ENCODE results near the gene GPANK1. TPM values are rescaled to one million over a fixed set of nuclear protein-coding genes. Genes with fewer than 3 reads are reported as not detected.

GPANK1 gene
- total and polyA plus RNA-seq, 2 of the 13 experiments (the other 11 are each of a cell fraction or from before 2014, with no cell fraction given), result 15.4 to 22.8 TPM

DNA sequence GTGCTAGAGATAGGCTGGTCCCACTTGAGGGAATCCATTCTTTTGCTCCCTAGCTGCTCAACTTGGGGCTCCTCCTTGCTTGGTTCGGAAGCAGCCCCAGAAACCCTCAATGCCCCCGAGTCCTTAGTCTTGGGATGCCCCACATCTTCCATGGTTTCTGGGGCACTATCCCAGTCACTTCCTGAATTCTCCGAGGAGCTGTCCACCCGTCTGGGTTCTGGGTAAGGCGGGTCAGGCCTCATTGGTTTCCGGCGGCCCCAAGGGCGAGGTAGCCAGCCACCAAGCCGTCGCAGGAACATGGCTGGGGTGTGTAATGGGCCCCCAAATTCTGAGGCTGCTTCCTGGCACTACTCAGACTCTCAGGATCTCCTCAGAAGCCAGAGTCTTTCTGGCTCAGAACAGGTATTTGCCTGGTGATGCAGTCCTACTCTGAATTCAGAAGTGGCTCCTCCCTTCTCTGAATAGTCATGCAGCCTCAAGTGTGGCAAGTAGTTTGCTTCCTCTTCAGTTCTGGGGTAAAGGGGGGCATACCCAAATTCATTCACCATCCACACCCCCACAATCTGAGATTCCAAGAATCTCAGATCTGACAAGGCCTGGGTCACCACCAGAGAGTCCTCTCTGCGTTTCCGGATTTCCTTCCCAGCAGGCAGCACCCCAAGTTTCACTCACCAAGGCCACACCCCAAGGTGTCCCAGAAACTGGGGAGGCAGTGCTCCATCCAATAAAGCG lies 5.0 kb downstream of the GPANK1 start (continued):
- no peak for TF ChIP-seq FUBP1 (CRISPR knock-in tag; IDR thresholded peaks at IDR 0.05; ENCODE audit: borderline replicate concordance)
- no peak for TF ChIP-seq BRCA1 (CRISPR knock-in tag; IDR thresholded peaks at IDR 0.05)
- TF ChIP-seq, protein P1, sequence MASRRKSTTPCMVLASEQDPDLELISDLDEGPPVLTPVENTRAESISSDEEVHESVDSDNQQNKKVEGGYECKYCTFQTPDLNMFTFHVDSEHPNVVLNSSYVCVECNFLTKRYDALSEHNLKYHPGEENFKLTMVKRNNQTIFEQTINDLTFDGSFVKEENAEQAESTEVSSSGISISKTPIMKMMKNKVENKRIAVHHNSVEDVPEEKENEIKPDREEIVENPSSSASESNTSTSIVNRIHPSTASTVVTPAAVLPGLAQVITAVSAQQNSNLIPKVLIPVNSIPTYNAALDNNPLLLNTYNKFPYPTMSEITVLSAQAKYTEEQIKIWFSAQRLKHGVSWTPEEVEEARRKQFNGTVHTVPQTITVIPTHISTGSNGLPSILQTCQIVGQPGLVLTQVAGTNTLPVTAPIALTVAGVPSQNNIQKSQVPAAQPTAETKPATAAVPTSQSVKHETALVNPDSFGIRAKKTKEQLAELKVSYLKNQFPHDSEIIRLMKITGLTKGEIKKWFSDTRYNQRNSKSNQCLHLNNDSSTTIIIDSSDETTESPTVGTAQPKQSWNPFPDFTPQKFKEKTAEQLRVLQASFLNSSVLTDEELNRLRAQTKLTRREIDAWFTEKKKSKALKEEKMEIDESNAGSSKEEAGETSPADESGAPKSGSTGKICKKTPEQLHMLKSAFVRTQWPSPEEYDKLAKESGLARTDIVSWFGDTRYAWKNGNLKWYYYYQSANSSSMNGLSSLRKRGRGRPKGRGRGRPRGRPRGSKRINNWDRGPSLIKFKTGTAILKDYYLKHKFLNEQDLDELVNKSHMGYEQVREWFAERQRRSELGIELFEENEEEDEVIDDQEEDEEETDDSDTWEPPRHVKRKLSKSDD (CRISPR knock-in tag; IDR thresholded peaks at IDR 0.05; ENCODE audit: low read depth), result no peak
- TF ChIP-seq GATA4 (IDR thresholded peaks at IDR 0.05; ENCODE audit: borderline replicate concordance, low read depth), result peak; percentile 52; the same call in 1 of the 2 replicates
- TF ChIP-seq PREB (CRISPR knock-in tag; IDR thresholded peaks at IDR 0.05), result no peak
- no peak for TF ChIP-seq ZNF569 (CRISPR knock-in tag; IDR thresholded peaks at IDR 0.05; ENCODE audit: borderline replicate concordance)
- no peak for TF ChIP-seq MAZ (IDR thresholded peaks at IDR 0.05; ENCODE audit: borderline replicate concordance, low read depth, low read length)
- no peak for TF ChIP-seq MAZ (CRISPR knock-in tag; IDR thresholded peaks at IDR 0.05; ENCODE audit: low read depth)
- no peak for TF ChIP-seq PLRG1 (conservative IDR thresholded peaks at IDR 0.05)
- no peak for TF ChIP-seq ZNF205 (CRISPR knock-in tag; IDR thresholded peaks at IDR 0.05)
- TF ChIP-seq HMGXB4 (CRISPR knock-in tag; IDR thresholded peaks at IDR 0.05; ENCODE audit: borderline replicate concordance in 1 of 2, low read depth in 1 of 2), result 0 out of 4 replicates have a peak, but pooled peaks of 1 of the 2 experiments have one; percentile 12
- TF ChIP-seq, protein P2, sequence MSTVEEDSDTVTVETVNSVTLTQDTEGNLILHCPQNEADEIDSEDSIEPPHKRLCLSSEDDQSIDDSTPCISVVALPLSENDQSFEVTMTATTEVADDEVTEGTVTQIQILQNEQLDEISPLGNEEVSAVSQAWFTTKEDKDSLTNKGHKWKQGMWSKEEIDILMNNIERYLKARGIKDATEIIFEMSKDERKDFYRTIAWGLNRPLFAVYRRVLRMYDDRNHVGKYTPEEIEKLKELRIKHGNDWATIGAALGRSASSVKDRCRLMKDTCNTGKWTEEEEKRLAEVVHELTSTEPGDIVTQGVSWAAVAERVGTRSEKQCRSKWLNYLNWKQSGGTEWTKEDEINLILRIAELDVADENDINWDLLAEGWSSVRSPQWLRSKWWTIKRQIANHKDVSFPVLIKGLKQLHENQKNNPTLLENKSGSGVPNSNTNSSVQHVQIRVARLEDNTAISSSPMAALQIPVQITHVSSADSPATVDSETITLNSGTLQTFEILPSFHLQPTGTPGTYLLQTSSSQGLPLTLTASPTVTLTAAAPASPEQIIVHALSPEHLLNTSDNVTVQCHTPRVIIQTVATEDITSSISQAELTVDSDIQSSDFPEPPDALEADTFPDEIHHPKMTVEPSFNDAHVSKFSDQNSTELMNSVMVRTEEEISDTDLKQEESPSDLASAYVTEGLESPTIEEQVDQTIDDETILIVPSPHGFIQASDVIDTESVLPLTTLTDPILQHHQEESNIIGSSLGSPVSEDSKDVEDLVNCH (CRISPR knock-in tag; IDR thresholded peaks at IDR 0.05), result no peak
- TF ChIP-seq GZF1 (CRISPR knock-in tag; IDR thresholded peaks at IDR 0.05), result 0 out of 2 replicates have a peak, but pooled peaks have one; percentile 2
- TF ChIP-seq ZNF841 (CRISPR knock-in tag; IDR thresholded peaks at IDR 0.05; ENCODE audit: borderline replicate concordance), result no peak
- TF ChIP-seq EP300 (IDR thresholded peaks at IDR 0.05; ENCODE audit: low read depth in 2 of 2, low read length in 2 of 2), result no peak
- no peak for TF ChIP-seq EP300 (CRISPR knock-in tag; IDR thresholded peaks at IDR 0.05; ENCODE audit: borderline replicate concordance)
- no peak for TF ChIP-seq NFE2 (CRISPR knock-in tag; IDR thresholded peaks at IDR 0.05)

Data from HepG2 (cell line).